C4-2B (cell line): ENCODE measurements around the gene ARMC7.

Experiments used
- ZFX ChIP-seq: fragments of 450-650 bp; IDR thresholded peaks from 2 replicates; pipeline ENCODE4 v1.6.1; 2017
- TF ChIP-seq, protein P1 (sequence below): fragments of 450-650 bp; conservative IDR thresholded peaks from 2 replicates; pipeline ENCODE4 v1.5.1; 2017; ENCODE audit warnings: mild to moderate bottlenecking

GRCh38 chr17:75168998-75169397 lies 59.2 kb downstream of the ARMC7 start:
- TF ChIP-seq, protein P1, sequence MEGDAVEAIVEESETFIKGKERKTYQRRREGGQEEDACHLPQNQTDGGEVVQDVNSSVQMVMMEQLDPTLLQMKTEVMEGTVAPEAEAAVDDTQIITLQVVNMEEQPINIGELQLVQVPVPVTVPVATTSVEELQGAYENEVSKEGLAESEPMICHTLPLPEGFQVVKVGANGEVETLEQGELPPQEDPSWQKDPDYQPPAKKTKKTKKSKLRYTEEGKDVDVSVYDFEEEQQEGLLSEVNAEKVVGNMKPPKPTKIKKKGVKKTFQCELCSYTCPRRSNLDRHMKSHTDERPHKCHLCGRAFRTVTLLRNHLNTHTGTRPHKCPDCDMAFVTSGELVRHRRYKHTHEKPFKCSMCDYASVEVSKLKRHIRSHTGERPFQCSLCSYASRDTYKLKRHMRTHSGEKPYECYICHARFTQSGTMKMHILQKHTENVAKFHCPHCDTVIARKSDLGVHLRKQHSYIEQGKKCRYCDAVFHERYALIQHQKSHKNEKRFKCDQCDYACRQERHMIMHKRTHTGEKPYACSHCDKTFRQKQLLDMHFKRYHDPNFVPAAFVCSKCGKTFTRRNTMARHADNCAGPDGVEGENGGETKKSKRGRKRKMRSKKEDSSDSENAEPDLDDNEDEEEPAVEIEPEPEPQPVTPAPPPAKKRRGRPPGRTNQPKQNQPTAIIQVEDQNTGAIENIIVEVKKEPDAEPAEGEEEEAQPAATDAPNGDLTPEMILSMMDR = no peak
- TF ChIP-seq ZFX = no peak
